Measurements from ENCODE around the gene ACTN1.
A peak's percentile ranks its signal among the peaks of the same experiment; 100 is the strongest.
"Not testable (repeated sequence)": the region's sequence is repeated elsewhere in the genome, so short reads cannot be mapped to it uniquely, and the experiment has no call there.

ACTN1 gene

DNA sequence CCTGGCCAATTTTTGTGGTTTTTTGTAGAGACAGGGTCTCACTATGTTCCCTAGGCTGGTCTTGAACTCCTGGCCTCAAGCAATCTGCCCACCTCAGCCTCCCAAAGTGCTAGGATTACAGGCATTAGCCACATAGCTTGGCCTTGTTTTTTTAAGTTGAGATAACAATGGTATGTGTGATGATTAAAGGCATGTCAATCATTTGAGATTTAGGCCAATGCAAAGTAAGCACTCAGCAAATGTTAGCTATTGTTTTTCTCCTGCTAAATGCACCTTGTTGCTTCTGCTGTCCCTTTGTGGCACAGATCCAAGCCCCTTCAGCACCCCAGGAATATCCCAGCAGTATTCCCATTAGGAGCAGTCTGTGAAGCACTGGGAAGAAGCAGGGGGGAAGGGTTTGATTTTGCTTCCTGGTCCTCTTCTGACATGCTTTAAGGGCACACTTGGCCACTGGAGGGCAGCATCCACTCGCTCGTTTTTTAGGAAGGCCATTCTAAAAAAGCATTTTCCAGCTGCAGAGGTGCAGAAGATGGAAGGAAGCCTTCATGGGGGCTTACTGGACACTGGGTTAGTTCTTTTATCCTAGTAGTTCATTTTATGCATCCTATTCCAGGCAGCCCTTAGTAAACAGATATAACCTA lies 116.0 kb downstream of the ACTN1 start:
- DNase-seq (ENCODE audit: low read depth): peak; percentile 68

DNA sequence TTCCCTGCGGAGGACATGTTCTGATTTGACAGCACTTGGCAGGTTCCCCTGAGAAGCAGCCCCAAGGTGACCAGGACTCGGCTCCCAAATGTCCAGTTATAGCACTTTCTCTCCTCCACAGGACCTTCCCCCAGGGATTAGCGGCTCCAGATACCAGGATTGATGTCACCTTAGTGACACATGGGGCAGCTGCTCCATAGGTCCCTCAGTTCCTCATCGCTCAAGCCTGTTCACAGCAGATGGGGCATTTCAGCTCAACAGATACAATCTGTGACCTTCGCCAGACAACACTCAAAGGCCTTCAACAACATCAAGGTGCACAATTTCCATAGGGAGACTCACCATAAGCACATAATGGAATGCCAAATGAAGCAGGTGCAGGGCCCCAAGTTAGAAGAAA lies 118.3 kb downstream of the ACTN1 start:
- DNase-seq (ENCODE audit: low read depth): no peak

DNA sequence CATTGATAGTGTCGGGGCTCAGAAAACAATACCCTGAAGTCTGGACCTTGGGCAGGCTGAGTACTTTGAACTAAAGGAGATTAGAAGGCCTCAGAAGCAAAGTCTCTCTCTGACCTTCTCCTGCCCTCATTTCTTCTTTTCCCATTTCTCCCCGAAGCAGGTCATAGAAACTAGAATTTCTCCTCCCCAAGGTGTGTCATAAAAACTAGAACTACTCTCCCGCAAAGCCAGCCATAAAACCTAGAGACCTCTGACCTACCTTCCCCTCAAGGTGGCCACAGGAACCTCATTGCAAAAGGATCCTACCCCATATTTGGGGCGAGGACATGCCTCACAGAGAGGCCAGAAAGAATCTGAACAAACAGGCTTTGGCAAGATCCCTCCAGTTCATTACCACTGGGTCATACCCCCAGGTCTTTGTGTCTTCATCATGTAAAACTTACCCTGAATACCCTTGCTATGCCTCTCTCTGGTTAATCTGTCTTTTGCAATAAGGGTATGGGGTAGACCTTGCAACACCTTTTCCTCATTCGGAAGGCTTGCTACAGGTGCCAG lies 121.5 kb downstream of the ACTN1 start:
- DNase-seq (ENCODE audit: low read depth): no peak

DNA sequence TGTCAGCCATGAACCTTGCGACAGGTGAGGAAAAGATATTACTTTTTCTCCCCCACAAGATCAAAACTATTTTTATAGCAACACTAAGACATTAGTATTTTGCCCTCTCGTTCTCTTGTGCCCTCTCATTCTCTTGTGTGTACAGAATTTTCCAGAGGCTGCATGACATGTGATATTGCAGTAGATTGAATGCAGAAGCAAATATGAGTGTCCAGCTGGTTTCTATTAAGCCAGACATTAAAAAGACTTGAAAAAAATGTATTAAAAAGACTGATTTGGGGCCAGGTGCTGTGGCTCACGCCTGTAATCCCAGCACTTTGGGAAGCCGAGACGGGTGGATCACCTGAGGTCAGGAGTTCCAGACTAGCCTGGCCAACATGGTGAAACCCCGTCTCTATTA lies 122.5 kb downstream of the ACTN1 start:
- no peak for DNase-seq (ENCODE audit: low read depth)

DNA sequence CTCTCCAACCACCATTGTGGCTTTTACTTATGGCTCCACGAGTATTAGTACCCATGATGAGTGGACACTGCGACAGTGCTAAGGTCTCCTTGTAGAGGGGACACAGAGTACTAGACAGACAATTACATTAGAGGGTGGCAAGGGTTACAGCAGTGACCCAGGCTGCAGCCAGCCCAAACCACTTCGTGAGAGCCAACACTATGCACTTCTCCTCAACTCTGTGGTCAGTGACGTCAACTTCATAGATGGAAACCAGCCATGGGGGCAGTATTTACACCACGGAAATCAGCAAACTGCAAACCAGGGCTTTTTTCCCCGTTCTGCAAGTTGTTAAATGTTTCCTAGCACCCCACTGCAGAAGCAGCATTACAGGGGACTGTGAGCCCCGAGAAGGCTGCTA lies 124.7 kb downstream of the ACTN1 start:
- DNase-seq (ENCODE audit: low read depth): no peak

DNA sequence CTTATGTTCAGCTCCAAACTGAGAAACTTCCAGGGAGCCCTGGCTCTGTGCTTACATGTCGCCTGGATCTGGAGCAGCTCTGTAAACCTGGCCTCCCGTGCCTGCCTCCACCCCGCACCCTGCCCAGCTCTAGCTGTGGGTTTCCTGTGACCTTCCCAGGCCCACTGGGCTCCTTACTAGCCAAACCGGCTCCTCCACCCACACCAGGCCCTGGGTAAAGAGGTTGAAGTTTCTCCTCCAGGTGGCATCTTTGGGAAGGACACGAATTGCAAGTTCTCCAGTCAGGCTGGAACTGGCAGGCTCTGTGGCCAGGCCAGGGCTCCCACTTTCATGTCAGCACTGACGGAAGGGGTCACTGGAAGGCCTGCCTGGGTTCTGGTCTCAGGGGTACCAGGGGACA lies 125.4 kb downstream of the ACTN1 start:
- no peak for DNase-seq (ENCODE audit: low read depth)

DNA sequence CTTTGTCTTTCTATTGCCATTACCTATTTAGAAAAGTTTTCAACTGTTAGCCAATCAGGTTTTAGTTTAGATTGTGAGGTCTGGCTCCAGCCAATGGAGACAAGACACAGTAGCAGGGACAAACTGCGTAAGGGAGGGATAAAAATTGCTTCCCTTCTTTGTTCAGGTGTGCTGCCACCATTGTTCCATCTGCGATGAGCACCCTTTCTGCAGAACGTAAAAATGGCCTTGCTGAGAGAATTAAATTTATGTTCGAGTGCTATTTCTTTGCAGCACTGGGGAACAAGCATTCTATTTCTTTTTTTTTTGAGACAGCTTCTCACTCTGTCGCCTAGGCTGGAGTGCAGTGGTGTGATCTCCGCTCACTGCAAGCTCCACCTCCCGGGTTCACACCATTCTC lies 126.6 kb downstream of the ACTN1 start:
- not testable (repeated sequence) for DNase-seq (ENCODE audit: low read depth)

DNA sequence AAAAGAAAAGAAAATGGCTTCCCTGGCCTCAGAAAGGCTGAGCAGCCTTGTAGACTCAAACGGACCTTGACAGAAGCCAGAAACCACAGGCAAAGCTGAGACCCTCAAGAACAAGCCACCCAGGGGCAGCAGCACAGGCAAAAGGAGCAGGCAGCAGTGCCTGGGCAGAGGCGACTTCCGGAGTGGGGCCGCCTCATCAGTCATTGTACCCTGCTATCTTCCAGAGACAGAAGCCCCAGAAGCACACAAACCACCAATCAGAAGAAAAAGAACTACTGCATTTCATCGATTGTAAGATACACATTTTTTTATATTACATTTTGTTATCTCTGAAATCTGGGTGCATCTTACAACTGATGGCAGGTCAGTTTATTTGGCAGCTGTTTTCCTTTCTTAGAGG lies 128.0 kb downstream of the ACTN1 start:
- DNase-seq (ENCODE audit: low read depth): no peak

DNA sequence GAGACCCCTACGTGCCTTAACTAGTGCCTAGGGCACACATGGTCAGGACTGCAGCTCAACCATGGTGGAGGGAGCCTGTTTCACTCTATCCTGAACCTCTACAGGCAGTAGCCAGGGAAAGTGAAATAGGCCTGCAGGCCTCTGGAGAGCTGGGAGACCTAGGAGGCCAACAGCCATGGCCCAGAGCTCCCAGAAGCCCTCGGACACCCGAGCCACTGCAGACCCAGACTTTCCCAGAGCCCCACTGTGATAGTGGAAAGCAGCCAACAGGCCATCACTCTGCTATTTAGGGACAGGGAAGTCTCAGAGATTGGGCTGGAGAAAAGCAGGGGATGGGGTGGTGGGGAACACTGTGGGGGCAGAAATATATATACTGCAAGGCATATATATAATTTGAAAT lies 129.7 kb downstream of the ACTN1 start:
- DNase-seq (ENCODE audit: low read depth): no peak

DNA sequence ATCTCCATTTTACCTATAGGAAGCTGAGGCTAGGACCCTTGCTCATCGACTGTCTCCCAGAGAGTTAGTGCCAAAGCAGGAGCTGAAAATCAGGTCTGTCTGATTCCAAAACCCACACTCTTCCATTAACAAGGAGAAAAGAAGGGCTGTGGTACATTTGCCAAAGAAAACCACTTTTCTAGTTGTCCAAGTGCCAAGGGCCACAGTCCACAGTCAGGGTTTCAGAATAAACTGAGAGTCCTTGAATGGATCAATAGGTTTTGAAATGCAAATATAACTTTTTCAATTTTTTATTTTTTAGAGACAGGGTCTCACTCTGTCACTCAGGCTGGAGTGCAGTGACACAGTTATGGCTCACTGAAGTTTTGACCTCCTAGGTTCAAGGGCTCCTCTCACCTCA lies 130.8 kb downstream of the ACTN1 start:
- no peak for DNase-seq (ENCODE audit: low read depth)

DNA sequence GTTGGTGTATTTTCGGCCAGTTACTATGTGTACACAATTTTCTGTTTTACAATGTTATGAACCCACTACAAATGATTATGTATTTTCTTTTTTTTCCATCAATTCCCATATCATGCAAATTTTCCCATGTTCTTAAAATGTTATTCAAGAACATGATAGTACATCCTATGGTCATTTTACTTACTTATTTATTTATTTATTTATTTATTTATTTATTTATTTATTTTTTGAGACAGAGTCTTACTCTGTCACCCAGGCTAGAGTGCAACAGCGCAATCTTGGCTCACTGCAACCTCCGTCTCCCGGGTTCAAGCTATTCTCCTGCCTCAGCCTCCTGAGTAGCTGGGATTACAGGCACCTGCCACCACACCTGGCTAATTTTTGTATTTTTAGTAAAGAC lies 131.5 kb downstream of the ACTN1 start:
- not testable (repeated sequence) for DNase-seq (ENCODE audit: low read depth)

DNA sequence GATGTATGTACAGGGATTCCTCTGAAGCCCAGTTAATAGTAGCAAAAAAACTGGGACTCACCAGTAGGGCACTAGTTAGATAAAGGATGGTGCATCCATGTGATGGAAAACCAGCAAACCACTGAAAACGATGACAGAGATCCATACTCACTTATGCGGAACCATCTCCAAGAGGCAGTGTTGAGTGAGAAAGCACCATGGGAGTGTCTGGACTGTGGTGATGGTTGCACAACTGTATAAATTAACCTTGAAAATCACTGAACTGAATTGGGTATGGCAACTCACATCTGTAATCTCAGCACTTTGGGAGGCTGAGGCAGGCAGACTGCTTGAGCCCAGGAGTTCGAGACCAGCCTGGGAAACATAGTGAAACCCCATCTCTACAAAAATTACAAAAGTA lies 132.6 kb downstream of the ACTN1 start:
- no peak for DNase-seq (ENCODE audit: low read depth)

DNA sequence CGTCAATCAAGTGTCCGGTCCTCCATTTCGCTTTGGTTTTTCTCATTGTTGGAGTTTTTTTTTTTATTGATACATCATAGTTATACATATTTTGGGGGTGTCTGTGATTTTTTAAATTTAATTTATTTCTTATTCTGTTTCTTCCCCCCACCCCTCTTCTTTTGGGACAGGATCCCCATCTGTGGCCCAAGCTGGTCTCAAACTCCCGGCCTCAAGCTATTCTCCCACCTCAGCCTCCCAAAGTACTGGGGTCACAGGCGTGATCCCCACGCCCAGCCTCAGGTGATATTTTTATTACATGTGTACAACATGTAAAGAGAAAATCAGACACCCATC lies 134.9 kb downstream of the ACTN1 start:
- DNase-seq (ENCODE audit: low read depth): no peak

DNA sequence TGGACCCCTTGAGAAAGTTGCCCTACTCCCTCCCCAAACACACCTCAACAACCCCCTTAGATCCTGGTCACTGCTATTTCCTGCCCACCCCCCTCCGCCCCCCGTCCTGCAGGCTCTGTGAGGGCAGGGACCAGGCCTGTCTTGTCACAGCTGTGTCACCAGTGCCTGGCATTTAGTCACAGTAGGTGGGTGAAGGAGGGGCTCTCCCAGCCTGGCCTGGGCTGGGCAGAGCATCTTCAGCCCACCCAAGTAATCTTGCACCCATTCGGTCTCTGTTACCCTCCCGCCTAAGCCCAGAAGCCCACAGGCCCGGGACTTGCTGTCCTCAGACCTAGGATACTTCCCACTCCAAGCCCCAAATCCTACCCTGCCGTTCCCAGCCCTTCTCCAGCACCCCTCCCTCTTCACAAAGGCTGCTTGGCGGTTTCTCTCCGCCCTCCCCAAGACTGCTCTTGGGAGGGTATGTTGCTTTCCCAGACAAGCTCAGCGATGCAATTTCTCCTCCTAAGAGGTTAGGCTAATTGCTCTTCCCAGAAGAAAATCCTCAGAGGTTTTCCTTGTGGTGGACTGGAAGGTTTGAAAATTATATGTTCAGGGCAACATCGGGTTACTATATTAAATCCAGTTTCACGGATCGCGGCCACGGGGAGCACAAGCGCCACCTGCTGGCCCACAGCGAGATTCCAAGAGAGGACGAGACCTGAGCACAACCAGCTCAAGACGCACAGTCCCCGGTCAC lies 135.5 kb downstream of the ACTN1 start:
- DNase-seq (ENCODE audit: low read depth): peak; percentile 48

DNA sequence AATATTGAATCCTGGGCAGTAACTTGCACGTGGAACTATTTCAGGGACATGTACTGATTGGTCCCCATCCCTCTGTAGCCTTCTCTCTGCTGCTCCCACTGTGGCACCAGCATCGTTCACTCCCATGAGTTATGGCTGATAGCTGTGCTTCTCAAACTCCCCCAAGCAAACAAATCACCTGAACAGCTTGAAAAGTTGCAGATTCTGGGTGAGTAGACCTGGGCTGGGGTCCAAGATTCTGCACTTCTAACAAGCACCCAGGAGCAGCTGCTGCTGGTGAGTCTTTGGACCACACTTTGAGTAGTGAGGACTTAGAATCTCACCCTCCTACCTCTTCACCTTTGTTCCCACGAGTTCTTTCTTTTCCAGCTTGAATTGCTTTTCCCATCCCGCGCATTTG lies 136.8 kb downstream of the ACTN1 start:
- no peak for DNase-seq (ENCODE audit: low read depth)

DNA sequence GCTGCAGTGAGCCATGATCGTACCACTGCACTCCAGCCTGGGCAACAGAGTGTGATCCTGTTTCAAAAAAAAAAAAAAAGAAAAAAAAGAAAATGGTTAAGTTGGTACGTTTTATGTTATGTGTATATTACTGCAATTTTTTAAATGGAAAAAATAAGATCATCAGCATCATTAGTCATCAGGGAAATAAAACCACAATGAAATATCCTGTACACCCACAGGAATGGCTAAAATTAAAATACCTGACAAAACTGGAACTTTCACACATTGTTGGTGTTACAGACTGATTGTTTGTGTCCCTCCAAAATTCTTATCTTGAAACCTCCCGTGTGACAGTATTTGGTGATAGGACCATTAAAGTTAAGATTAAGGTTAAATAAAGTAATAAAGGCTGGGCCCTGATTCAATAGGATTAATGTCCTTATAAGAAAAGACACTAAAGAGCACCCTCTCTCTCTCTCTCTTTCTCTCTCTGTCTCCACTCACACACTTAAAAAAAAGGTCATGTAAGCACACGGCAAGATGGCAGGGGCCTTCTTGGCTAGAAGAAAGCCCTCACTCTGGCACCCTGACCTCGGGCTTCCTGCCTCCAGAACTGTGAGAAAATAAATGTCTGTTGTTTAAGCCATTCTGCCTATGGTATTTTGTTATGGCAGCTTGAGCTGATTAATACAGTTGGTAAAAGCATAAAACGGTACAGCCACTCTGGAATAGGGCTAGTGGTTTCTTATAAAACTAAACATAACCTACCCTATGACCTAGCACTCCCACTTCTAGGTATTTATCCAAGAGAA lies 137.9 kb downstream of the ACTN1 start:
- no peak for DNase-seq (ENCODE audit: low read depth)

DNA sequence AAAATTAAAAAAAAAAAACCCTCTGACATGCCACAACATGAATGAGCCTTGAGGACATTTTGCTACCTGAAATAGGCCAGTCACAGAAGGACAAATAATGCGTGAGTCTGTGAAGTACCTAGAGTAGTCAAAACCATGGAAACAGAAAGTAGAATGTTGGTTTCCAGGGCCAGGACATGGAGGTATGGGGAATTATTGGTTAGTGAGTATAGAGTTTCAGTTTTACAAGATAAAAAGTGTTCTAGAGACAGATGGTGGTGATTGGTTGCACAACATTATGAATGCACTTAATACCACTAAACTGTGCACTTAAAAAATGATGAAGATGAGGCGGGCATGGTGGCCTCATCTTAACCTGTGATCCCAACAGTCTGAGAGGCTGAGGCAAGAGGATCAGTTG lies 138.6 kb downstream of the ACTN1 start:
- no peak for DNase-seq (ENCODE audit: low read depth)

DNA sequence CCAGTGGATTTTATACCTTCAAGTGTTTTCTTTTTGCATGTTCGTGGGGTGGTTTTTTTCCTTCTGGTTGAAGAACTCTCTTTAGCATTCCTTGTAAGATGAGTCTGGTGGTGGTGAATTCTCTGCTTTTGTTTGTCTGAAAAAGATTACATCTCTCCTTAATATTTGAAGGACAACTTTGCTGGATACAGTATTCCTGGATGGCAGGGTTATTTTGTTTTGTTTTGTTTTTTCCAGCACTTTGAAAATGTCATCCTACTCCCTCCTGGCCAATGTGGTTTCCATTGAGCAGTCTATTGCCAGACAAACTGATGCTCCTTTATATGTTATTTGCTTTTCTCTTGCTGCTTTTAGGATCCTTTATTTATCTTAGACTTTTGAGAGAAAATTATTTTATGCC lies 143.0 kb downstream of the ACTN1 start:
- DNase-seq (ENCODE audit: low read depth): no peak

DNA sequence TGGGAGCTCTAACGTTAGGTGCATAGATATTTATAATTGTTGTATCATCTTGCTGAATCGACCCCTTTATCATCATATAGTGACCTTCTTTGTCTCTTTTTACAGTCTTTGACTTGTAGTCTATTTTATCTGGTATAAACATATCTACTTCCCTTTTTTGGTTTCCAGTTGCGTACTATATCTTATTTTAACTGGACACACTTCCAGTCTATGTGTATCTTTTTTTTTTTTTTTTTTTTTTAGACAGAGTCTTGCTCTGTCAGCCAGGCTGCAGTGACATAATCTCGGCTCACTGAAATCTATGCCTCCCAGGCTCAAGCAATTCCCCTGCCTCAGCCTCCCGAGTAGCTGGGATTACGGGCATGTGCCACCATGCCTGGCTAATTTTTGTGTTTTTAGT lies 144.3 kb downstream of the ACTN1 start:
- DNase-seq (ENCODE audit: low read depth): no peak

DNA sequence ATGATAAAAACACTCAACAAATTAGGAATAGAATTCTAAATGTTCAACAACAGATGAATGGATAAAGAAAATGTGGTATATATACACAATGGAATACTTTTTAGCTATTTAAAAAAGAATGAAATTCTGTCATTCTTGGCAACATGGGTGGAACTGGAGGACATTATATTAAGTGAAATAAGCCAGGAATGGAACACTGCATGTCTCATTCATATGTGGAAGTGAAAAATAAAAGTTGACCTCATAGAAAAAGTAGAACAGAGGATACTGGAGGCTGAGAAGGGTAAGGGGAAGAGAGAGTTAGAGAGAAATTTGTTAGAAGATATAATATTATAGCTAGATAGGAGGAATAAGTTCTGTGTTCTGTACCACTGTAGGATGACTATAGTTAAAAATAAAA lies 150.4 kb downstream of the ACTN1 start:
- no peak for DNase-seq (ENCODE audit: low read depth)

DNA sequence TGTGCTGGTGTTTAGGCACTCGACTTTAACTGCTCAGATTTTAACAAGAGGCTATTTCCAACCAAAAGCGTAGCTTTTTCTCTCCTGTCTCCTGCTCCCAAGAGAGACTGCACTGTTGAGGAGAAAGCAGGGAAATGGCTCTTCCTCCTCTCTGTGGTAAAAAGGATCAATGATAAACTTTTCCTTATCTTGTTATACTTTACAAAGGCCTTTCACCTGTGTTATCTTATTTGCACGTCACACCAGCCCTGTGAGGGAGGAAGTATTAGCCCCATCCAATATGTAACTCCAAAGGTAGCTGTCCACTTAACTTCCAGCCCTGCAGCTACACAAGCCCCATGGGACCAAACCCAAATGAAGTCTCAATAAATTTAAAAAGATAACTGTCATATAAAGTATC lies 153.4 kb downstream of the ACTN1 start:
- DNase-seq (ENCODE audit: low read depth): no peak

DNA sequence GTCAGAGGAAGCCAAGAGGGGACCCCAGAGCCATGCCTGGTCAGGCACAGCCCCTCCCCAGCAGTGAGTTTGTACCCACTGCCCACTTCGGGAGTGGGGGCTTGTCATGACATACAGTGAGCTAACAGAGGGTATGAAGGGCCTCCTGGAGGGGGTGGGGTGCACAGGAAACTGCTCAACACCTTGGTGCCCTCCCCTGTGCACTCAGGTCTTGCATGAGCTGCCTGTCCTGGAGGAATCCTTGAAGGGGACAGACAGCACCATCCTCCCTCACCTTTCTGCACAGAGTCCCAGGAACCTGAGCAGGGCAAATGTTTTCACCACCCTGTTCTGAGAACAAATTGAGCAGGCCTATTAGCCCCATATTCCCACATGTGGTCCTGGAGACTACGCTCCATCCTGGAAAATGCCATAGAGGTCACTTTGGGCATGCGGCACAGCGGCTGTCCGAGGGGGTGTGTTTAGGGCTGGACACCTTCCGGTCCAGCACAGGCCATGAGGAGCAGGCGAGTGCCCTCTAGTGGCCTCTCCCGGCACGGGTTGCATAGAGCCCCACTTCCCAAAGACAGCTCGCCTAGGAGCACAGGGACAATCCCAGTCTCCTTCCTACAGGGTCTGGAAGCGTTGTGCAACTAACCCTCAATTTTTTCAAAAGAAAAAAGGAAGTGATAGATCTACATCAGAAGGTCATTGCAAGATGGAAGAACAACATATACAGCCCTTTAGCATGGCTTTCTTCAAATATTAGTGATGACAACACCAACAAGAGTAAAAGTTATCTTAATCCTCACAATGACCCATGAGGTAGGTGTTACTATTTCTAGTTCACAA lies 154.4 kb downstream of the ACTN1 start:
- peak; percentile 42 for DNase-seq (ENCODE audit: low read depth)

All from stromal cell of bone marrow (primary cell).